HG03460 (cell line): ENCODE results near the gene AACS.
"Not testable (repeated sequence)": the region's sequence is repeated elsewhere in the genome, so short reads cannot be mapped to it uniquely, and the experiment has no call there.

ENCODE experiments used
- ATAC-seq: cut with Tn5 transposase; IDR thresholded peaks from one replicate; pipeline ENCODE4 v1.9.1; 2021; ENCODE audit not compliant: unreplicated experiment

Gene AACS

GRCh38 chr12:125056306-125056705 is 8.9 kb upstream of the AACS start:
- ATAC-seq, result no peak

GRCh38 chr12:125057708-125058107 is 7.5 kb upstream of the AACS start:
- no peak for ATAC-seq

DNA sequence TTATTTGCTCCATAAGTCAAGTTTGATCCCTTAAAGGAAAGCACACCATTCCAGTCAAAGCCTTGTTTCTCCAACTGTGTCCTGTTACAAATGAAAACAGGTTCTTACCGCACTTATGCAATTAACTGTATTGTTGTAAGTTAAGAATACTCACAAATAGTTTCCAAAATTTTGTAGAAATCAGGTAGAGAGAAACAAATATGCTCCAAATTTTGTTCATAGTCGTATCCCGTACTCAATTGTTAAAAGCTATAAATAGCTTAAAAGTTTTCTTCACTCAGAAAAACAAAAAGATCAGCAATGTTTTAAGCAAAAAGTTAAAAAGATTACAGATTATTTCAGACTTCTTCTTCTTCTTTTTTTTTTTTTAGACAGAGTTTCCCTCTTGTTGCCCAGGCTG is 4.0 kb upstream of the AACS start:
- ATAC-seq, result no peak

- not testable (repeated sequence) for ATAC-seq
Measured at GRCh38 chr12:125063522-125063921, 1.7 kb upstream of the AACS start.

GRCh38 chr12:125064492-125064891 is 743 bp upstream of the AACS start:
- ATAC-seq, result no peak

DNA sequence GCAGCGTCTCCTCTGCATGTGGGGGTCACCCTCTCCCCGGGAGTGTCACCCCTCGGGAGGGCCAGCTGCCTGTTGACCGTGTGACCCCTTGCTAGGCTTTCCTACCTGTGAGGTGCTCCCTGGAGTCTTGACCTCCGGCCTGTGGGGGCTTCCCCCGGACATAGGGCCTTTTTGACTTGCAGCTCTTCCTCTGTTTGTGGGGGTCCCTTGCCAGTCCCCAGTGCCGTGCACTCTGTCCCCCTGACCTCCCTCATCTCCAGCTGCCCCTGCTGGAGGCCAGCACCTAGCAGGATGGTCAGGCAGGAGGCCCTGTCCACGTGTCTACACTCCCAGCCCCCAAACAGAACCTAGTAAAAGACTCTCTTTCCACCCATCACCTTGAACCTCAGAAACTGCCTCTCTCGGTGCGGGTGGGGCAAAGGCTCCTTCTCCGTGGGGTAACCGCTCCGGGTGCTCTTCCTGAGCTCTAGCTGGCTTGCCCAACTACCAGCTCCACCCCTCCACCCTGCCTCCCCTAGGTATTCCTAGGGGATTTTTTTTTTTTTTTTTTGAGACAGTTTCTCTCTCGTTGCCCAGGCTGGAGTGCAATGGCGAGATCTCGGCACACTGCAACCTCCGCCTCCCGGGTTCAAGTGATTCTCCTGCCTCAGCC is 810 bp downstream of the AACS start:
- peak; percentile 13 for ATAC-seq

- ATAC-seq, result no peak
Measured at GRCh38 chr12:125068391-125068790, 3.2 kb downstream of the AACS start.

DNA sequence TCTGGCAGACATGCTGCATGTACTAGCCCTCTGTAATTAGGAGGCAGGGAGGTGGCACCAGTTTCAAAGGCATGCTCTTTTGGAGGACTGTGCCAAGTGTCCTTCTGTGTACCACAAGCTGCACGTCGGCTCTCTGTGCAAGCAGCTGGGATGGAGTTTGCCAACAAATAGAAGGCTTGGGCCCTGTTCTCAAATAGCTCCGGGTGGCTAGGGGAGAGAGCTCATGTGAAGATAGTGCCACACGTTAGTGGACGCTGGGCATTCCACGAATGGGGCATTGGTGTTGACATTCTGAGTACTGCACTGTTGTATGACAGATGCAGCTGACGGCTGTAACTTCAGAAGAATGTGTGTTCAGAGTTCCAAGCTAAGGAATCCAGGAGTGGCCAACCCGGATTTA is 4.4 kb downstream of the AACS start:
- ATAC-seq, result no peak

- no peak for ATAC-seq
Measured at GRCh38 chr12:125070112-125070511, 4.9 kb downstream of the AACS start.

DNA sequence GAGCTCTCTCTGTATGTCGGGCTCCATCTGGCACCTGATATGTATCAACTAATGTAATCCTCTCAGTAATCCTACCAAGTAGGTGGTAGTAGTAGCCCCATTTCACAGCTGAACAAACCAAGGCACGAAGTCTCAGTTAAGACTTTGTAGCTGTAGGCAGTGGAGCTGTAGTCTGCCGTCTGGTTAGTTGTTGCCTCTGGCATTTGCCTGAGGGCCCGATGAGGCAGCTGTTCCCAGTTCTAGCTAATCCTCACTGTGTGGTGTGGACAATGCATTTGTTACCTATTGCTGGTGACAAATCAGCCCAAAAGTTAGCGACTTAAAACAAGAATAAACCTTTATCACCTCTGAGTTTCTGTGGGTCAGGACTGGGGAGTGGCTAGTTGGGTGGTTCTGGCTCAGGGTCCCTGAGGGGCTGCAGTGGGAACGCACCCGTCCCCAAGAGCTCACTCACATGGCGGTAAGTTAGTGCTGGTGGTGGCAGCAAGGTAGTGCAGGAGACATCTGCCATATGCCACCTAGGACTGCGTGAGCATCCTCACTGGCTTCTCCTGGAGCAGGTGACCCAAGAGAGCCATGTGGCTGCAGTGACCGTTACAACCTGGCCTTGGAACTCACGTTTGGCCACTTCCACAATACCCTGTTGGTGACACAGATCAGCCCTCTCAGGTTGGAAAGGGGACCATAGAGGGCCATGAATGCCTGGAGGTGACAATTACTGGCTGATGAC is 5.6 kb downstream of the AACS start:
- ATAC-seq, result no peak

GRCh38 chr12:125071456-125071855 is 6.2 kb downstream of the AACS start:
- no peak for ATAC-seq

GRCh38 chr12:125072496-125072895 is 7.3 kb downstream of the AACS start:
- ATAC-seq, result no peak

DNA sequence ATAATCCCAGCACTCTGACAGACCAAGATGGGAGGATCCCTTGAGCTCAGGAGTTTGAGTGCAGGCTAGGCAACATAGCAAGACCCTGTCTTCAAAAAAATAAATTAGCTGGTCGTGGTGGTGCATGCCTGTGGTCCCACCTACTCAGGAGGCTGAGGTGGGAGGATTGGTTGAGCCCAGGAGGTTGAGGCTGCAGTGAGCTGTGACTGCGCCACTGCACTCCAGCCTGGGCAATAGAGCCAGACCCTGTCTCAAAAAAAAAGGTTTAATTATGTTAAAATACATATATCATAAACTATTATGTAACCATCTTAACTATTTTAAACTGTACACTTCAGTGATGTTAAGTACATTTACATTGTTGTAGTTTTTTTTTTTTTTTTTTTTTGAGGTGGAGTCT is 9.1 kb downstream of the AACS start:
- not testable (repeated sequence) for ATAC-seq

GRCh38 chr12:125076103-125076502 is 10.9 kb downstream of the AACS start:
- no peak for ATAC-seq

- ATAC-seq, result no peak
Measured at GRCh38 chr12:125079084-125079483, 13.8 kb downstream of the AACS start.

GRCh38 chr12:125079648-125080645 is 14.7 kb downstream of the AACS start:
- ATAC-seq, result no peak

DNA sequence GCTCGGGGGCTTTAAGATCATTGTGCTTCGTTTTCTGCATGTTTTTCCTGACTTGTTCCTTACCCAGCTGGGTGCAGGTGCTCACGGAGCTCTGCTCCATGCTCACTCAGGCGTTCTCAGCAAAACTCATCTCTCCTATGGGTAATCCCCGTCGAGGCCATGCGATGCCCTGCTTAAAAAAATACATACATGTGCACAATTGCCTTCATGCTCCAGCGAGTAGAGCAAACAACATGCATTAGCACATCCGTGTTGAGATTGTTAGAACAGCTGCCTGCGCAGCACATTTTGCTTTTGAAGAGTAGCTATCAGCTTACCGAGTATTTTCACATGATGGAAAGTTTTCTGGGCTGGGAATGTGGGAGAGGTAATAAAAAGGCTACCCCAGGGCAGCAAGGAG is 16.2 kb downstream of the AACS start:
- no peak for ATAC-seq

- no peak for ATAC-seq
Measured at GRCh38 chr12:125083072-125083471, 17.8 kb downstream of the AACS start.

DNA sequence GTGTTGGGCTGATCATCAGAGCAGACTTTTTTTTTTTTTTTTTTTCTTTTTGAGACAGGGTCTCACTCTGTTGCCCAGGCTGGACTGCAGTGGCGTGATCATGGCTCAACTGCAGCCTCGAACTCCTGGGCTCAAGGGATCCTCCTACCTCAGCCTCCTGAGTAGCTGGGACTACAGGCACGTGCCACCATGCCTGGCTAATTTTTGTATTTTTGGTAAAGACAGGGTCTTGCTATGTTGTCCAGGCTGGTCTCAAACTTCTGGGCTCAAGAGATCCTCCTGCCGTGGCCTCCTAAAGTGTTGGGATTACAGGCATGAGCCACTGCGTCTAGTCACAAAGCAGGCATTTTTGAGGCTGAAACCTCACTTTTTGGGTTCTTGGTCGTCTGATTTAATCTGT is 23.0 kb downstream of the AACS start:
- ATAC-seq, result not testable (repeated sequence)

- no peak for ATAC-seq
Measured at GRCh38 chr12:125089083-125089482, 23.8 kb downstream of the AACS start.

DNA sequence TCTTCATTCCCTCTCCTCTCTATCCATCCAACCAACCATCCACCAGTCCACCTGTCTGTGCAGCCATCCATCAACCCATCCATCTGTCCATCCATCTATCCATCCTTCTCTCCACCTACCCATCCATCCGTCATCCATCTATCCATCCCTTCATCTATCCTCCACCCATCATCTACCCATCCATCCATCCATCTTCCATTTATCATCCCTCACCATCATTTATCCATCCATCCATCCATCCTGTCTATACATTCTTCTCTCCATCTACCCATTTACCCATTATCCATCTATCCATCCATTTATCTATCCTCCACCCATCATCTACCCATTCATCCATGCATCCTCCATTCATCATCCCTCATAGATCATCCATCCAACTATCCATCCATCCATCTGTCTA is 24.4 kb downstream of the AACS start:
- ATAC-seq, result no peak

GRCh38 chr12:125090437-125090836 is 25.2 kb downstream of the AACS start:
- ATAC-seq, result no peak
